GM19023 (cell line): ENCODE results near the gene POLDIP3.
"Not testable (repeated sequence)": the region's sequence is repeated elsewhere in the genome, so short reads cannot be mapped to it uniquely, and the experiment has no call there.

ENCODE experiments used
- ATAC-seq: cut with Tn5 transposase; IDR thresholded peaks from one replicate; pipeline ENCODE4 v1.9.1; 2021; ENCODE audit warnings: mild to moderate bottlenecking, moderate library complexity; ENCODE audit not compliant: unreplicated experiment

The POLDIP3 gene

DNA sequence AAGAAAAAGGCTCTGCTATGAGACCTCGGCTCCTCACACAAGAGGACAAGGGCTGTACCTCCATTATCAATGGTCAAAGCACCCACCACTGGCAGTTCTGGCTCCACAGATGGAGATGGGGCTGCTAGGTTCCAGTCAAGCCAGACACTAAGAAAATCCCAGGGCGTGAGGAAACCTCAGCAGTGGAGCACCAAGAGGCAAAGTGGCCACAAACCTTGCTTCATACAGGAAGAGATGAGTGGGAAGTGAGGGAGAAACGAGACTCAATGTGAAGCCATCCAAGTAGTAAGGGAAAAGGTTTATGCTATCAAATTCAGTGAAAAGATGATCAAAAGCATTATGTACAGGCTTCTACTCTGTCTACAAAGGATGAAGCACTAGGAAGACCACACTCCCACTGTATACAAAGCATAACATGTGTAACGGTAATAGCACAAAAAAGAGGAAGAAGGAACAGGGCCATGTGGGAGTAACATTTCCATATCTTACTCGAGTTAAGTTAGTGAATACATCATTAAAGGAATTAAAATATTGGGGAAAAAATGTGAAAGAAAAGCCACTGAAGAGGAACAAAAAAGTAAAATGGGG lies 27.0 kb downstream of the POLDIP3 start:
- no peak for ATAC-seq

GRCh38 chr22:42586381-42586780 lies 28.3 kb downstream of the POLDIP3 start:
- ATAC-seq = no peak

DNA sequence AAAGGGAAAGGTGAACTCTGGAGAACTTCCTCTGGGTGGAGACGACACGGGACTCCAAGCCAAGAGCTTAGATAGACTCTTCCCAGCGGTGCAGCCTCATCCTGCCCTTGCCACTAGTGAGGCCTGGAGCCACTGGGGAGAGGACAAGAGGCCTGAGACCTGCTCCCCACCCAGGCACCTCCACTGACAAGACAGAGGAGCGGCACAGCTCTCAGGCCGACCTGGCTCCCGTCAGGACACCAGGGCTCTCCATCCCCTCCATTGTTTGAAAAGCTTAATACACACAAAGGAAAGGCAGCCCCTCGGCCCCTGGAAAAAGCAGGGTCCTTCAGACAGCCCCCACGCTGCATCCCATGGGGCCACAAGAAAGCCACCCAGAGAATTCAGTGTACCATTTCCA lies 29.6 kb downstream of the POLDIP3 start:
- no peak for ATAC-seq

- no peak for ATAC-seq
These were observed 30.2 kb downstream of the POLDIP3 start for GRCh38 chr22:42584364-42584940.

DNA sequence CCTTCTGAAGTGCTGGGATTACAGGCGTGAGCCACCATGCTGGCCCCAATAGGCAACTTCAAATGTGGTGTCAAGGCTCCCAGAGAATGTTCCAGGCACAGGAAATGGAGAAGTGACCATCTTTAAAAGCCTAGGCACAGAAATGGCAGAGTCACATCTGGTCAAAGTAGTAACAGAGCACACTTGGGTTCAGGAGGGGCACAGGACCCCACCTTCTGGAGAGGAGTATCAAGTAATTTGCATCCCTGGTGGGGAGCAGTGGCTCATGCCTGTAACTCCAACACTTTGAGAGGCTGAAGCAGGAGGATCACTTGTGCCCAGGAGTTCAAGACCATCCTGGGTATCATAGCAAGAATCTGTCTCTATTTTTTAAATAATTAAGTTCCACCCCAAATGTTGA lies 31.7 kb downstream of the POLDIP3 start:
- ATAC-seq = no peak

GRCh38 chr22:42581762-42582716 lies 32.6 kb downstream of the POLDIP3 start:
- ATAC-seq = peak; percentile 75

- ATAC-seq = peak; percentile 16
These were observed 33.4 kb downstream of the POLDIP3 start for GRCh38 chr22:42581194-42581761.

DNA sequence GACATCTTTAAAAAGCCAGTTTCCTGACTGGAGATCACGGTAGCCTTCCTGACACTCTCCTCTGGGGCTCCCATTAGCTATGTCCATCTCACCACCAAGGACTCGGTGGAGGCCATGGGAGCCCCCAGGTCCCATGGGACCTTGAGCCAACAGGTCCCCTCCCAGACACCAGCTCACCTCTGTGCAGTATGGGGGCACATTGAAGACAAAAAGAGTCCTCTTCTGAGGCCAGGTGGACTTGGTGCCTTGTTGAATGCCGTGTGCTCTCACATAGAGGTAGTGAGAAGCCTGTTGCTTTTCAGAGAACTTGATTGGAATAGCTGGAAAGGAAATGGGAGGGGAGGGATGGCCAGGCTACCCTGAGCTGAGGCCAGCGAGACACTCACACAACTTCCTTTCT lies 34.6 kb downstream of the POLDIP3 start:
- not testable (repeated sequence) for ATAC-seq

DNA sequence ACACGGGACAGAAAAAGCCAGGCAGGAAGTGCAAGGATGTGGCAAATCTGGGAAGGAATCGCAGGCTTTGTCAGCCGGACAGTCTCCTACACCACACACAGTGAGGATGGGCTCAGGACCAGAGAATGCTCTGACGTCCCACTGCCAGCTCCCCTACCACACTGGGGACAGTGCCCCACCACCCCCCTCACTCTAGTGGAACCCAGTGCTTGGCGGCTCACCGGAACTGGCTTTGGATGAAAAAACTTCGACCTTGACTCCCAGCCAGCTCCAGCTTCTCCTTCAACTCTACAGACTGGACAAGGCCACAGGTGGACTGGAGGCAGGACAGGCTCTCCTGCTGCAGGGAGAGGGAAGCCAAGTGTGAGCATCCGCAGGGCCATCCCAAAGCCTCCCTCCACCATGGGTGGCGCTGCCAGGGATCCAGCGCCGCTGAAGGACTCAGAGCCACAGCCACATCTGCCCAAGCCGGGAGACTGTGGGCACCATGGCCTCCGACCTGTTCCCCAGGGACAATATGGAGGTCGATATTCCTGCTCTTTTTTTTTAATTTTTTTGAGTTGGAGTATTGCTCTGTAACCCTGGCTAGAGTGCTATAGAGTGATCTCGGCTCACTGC lies 37.0 kb downstream of the POLDIP3 start:
- ATAC-seq = no peak

DNA sequence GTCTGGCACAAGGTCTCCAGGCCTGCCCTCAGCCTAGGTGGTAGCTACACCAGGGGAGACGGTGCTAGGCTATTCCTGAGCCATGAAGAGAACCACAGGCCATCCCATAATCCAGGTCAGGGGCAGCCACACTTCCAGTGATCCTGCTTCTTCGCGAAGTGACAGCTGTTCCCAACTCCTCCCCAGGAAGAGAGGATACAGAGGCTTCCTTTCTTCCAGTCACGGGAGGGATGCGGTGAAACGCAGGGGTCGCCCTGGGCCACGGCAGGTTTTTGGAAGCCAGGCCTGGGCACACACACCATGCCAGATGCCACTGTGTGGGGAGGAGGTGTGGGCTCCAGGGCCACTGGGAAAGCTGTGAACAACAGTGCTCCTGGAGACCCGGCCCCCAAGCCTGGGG lies 37.5 kb downstream of the POLDIP3 start:
- not testable (repeated sequence) for ATAC-seq

- not testable (repeated sequence) for ATAC-seq
These were observed 38.6 kb downstream of the POLDIP3 start for GRCh38 chr22:42575996-42576574.

DNA sequence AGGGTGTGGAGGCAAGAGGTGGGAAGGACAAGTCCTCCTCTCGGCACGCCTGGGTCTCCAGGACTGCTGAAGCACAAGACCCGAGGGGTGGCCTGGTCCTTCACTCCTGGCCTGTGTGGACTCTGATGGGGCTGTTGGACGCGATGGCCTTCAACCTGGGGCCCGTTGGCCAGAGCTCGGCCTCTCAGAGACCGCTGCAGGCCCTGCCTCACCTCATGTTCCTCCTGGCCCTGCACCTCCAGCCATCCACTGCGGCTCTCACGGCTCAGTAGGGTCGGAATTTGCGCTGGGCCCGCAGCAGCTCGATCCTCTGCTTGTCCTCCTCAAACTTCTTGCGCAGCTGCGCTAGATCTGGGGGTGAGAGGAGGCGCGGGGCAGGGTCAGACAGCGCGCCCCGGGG lies 40.2 kb downstream of the POLDIP3 start:
- not testable (repeated sequence) for ATAC-seq

- ATAC-seq = not testable (repeated sequence)
These were observed 40.6 kb downstream of the POLDIP3 start for GRCh38 chr22:42574046-42574445.

- ATAC-seq = not testable (repeated sequence)
These were observed 43.6 kb downstream of the POLDIP3 start for GRCh38 chr22:42571068-42571467.

- not testable (repeated sequence) for ATAC-seq
These were observed 44.1 kb downstream of the POLDIP3 start for GRCh38 chr22:42570580-42570979.

DNA sequence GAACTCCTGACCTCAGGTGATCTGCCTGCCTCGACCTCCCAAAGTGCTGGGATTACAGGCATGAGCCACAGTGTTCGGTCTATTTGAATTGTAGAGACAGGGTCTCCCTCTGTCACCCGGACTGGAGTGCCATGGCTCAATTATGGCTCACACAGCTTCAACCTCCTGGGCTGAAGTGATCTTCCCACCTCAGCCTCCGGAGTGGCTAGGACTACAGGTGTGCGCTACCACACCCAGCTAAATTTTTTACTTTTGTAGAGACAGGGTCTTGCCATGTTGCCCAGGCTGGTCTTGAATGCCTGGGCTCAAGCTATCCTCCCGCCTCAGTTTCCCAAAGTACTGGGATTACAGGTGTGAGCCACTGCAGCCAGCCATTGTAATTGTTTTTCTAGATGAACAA lies 46.7 kb downstream of the POLDIP3 start:
- not testable (repeated sequence) for ATAC-seq

DNA sequence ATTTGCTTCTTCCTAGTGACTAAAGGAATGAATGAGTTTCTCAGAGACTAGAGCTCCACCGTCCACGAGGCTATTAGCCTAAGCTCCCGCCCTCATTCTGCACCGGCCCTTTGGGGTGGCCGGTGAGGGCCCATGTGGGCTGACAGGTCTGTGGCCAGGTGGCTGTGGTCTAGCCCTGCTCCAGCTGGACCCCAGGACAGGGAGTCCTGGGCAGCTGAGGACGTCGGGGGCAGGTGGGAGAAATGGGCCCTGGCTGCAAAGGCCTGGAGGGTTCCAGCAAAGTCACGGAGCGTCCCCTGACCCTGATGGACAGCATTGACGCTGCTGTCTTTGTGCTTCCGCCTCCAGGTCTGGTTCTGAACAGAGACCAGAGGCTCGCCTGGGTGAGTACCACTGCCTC lies 48.7 kb downstream of the POLDIP3 start:
- no peak for ATAC-seq

GRCh38 chr22:42564699-42565098 lies 50.0 kb downstream of the POLDIP3 start:
- no peak for ATAC-seq

GRCh38 chr22:42563943-42564342 lies 50.7 kb downstream of the POLDIP3 start:
- ATAC-seq = not testable (repeated sequence)

DNA sequence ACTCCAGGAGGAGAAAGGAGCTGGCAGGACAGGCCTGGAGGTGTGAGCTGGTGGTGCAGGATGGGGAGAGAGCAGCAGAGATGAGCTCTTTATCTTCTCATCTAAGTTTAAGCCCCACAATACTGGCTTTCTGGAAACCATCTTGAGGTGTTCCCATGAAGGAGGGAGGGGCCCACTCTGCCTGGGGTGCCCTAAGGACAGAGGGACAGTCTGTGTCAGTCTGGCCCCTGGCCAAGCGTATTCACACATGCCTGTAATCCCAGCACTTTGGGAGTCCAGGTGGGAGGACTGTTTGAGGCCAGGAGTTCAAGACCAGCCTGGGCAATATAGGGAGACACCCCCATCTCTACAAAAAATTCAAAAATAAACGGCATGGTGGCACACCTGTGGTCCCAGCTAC lies 52.0 kb downstream of the POLDIP3 start:
- no peak for ATAC-seq

DNA sequence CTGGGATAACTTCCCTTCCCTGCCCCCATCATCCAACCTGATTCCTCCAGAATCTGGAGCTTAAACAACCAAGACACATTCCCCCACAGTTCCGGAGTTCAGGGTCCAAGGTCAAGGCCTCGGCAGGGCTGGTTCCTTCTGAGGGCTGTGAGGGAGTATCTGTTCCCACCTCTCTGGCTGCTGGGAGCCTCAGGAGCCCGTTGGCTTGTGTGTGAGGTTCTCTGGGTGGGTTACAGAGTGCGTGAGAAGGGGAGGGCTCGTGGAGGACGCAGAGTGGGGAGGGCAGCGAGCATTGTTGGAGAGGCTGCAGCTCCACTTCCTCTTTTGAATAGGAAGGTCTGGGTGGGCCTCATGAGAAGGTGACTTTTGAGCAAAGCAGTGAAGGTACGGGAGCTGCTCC lies 52.4 kb downstream of the POLDIP3 start:
- no peak for ATAC-seq
